ENCODE results near the gene SLC2A4RG.

The SLC2A4RG gene

DNA sequence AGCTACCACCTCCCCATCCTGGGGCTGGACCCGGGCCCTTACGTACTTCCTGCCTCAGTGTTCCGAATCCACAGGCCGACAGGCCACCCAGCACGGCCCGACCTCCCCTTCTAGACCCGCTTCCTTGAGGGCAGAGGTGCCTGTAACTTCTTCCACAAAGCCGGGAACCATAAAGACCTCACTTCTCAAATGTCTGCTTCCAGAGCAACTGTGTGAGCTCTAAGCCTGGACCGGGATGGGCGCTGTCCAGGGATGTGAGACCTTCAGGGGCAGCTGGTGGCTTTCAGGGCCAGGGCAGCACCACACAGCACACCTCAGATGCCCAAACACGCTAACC, 9.3 kb downstream of the SLC2A4RG start:
- DNase-seq (ENCODE audit: insufficient read length, low spot score) (no peak), FAIRE-seq (no peak)
- TF ChIP-seq, protein P1, sequence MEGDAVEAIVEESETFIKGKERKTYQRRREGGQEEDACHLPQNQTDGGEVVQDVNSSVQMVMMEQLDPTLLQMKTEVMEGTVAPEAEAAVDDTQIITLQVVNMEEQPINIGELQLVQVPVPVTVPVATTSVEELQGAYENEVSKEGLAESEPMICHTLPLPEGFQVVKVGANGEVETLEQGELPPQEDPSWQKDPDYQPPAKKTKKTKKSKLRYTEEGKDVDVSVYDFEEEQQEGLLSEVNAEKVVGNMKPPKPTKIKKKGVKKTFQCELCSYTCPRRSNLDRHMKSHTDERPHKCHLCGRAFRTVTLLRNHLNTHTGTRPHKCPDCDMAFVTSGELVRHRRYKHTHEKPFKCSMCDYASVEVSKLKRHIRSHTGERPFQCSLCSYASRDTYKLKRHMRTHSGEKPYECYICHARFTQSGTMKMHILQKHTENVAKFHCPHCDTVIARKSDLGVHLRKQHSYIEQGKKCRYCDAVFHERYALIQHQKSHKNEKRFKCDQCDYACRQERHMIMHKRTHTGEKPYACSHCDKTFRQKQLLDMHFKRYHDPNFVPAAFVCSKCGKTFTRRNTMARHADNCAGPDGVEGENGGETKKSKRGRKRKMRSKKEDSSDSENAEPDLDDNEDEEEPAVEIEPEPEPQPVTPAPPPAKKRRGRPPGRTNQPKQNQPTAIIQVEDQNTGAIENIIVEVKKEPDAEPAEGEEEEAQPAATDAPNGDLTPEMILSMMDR (IDR thresholded peaks at IDR 0.05; ENCODE audit: insufficient read depth, missing control alignments): no peak

DNA sequence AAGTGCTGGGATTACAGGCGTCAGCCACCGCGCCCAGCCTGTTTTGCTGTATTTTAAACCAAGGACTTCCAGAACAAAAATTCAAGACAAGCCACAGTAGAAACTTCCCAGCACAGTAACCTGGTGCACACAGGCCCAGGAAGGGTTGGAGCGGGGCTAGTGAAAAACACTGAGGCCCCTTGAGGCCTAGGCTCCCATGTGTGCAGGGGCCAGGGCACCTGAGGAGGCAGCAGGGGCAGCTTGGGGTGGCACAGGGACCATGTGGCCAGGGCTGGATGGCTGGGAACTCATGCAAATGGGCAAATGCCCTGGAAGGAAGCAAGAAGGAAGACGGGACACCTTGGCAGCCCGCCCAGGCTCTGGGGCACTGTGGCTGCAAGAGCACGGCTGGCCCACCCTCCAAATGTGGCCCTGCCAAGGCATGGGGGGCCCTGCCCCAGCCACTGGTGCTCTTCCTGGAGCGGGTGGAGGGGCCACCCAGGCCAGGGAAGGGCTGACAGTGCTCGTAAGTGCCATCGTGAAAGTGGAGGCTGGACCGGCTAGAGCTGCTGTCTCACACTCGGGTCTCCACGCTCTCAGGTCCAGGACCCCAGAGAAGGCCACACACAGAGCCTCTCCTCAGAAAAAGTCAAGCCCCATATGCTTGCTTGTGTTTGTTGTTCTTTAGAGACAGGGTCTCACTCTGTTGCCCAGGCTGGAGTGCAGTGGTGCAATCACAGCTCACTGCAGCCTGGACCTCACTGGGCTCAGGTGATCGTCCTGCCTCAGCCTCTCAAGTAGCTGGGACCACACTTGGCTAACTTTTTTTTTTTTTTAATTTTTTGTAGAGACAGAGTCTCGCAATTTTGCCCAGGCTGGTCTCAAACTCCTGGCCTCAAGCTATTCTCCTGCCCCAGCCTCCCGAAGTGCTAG, 10.3 kb downstream of the SLC2A4RG start:
- TF ChIP-seq, protein P1 (IDR thresholded peaks at IDR 0.05; ENCODE audit: insufficient read depth, missing control alignments): no peak
- DNase-seq (ENCODE audit: insufficient read length, low spot score): no peak
- FAIRE-seq: no peak

DNA sequence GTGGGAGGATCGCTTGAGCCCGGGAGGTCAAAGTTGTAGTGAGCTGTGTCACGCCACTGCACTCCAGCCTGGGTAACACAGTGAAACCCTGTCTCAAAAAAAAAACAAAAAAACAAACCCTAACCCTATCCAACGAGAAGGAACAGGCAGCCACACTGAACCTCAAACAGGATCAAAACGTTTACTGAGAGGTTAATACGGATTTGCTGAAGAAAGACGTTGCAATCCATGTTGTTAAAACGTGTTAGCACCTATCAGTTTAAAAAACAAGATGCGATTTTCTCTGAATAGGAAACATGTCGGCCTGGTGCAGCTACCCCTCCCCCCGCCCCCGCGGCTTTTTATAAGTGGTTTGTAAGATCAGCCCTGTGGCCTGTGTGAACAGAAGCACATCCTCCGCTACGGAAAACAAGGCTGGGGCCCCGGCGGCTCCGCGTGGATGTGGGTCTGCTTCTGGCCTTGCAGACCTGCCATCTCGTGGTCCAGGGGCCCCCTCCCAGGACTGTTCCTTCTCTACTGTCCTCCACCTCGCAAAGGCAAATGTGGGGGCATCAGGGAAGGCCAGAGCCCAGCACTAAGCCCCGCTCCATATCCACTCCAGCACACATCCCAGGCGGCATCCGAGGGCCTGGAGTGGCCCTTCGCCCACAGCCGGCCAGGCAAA, 11.4 kb downstream of the SLC2A4RG start:
- FAIRE-seq (no peak), DNase-seq (ENCODE audit: insufficient read length, low spot score) (no peak)
- TF ChIP-seq, protein P1 (IDR thresholded peaks at IDR 0.05; ENCODE audit: insufficient read depth, missing control alignments): no peak

DNA sequence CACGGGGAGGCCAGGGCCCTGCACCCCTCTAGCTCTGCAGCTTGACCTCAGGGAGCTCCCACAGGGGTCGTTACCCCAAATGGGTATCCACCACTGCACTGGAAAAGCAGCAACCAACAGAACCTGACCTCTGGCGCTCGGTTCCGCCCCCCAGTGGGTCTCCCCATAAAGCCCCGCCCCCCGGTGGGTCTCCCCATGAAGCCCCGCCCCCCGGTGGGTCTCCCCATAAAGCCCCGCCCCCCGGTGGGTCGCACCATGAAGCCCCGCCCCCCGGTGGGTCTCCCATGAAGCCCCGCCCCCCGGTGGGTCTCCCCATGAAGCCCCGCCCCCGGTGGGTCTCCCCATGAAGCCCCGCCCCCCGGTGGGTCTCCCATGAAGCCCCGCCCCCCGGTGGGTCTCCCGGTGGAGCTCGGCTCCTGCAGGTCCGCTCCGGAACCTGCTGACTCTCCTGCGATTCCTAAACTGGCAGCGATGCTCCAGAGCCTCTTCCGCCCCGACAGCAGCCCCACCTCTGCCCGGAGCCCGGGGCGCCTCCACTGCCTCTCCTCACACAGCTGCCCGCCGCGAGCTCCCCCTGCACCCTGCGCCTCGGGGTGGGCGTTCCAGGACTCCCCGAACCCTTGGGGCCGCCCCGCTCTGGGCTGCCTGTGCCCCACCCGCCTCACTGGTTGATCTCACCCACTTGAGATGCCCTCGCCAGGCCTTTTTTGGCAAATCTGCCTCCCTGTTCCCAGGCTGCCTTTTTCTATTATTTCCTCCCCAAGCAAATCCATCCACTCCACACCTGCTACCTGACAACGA, 12.1 kb downstream of the SLC2A4RG start:
- DNase-seq (ENCODE audit: insufficient read length, low spot score) (no peak), FAIRE-seq (no peak)
- TF ChIP-seq, protein P1 (IDR thresholded peaks at IDR 0.05; ENCODE audit: insufficient read depth, missing control alignments): no peak

DNA sequence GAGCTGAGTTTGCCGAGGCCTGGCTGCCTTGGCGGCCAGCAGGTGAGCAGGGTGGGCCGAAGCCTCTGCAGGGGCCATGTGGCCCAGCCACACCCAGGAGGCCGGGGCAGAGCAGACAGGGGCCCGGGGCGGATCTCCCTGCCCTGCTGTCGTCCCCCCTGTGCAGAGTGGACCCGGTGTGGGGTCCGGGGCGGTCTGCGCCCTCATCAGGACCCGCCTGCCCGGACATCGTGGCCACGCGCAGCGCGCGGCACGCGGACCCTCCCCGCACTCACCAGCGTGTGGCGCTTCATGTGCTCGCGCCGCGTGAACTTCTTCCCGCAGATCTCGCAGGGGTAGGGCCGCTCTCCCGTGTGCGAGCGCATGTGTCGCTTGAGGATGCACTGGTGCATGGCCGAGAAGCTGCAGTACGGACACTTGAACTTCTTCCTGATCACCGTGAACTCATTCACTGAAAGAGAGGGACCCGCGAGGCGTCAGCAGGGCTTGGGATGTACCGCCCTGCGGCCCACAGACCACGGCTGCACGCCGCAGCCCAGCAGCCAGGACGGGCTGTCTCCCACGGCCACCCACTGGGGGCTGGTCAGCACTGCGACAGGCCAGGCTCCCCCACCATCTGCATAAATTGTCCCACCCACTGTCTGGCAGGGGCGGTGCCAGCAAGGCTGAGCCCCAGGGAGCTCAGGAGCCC, 13.0 kb downstream of the SLC2A4RG start:
- no peak for DNase-seq (ENCODE audit: insufficient read length, low spot score)
- TF ChIP-seq, protein P1 (IDR thresholded peaks at IDR 0.05; ENCODE audit: insufficient read depth, missing control alignments): no peak
- no peak for FAIRE-seq

DNA sequence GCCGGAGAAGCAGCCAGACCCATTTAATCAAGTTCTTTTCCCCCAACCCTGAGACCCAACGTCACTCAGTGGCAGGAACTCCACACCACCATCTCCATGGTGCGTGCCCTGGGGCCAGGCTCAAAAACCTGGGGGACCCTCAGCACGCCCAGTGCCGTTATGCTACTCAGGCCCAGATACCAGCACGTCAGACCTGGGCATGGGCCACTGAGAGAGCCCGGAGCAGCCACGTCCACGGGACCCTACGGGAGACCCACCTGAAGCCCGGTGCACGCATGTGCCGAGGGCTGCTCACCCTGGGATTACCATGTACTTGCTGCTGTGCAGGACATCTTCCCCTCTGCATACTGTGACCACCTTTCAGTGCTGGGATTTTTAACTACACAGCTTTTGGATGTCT, 13.8 kb downstream of the SLC2A4RG start:
- TF ChIP-seq, protein P1 (IDR thresholded peaks at IDR 0.05; ENCODE audit: insufficient read depth, missing control alignments): no peak
- no peak for DNase-seq (ENCODE audit: insufficient read length, low spot score)
- no peak for FAIRE-seq
